Measurements from ENCODE around the gene MRPS18C. TPM values are rescaled to one million over a fixed set of nuclear protein-coding genes. Genes with fewer than 3 reads are reported as not detected.

MRPS18C gene
- total and polyA plus RNA-seq, 12 donors = 17.2 to 112 (median 49.9) TPM

- no peak overlapping the region for H3K4me3 ChIP-seq
- H3K4me1 ChIP-seq (replicated peaks in 1 of 2) = no peaks in the 10 kb centered on the region
- 93 to 96% (median 95%) methylated on average over 1 of the region's 1 CpG for WGBS, 4 donors
- no peaks in the 10 kb centered on the region for H3K9me3 ChIP-seq (replicated peaks in 1 of 3)
- TF ChIP-seq CTCF (IDR thresholded peaks at IDR 0.05) = no peak
- no peak for TF ChIP-seq POLR2A (IDR thresholded peaks at IDR 0.05)
- intact Hi-C loops (cut with DNase I) = no loop called here
- H3K36me3 ChIP-seq (replicated peaks in 1 of 2) = peaks cover 0 to 52% of the 10 kb centered on the region in 2 donors
- no peaks in the 10 kb centered on the region for H3K27me3 ChIP-seq
- DNase-seq = no peak
- H3K27ac ChIP-seq = no peak overlapping the region
Observed at GRCh38 chr4:83440148-83440814, 15.6 kb upstream of the MRPS18C start.

GRCh38 chr4:83440899-83441298 is 15.0 kb upstream of the MRPS18C start:
- TF ChIP-seq CTCF (IDR thresholded peaks at IDR 0.05) (no peak), POLR2A (IDR thresholded peaks at IDR 0.05) (no peak)
- Histone ChIP-seq H3K9me3 (replicated peaks in 1 of 3) (no peaks in the 10 kb centered on the region), H3K4me1 (replicated peaks in 1 of 2) (no peaks in the 10 kb centered on the region), H3K36me3 (replicated peaks in 1 of 2) (peaks cover 0 to 55% of the 10 kb centered on the region in 2 donors), H3K27me3 (no peaks in the 10 kb centered on the region), H3K4me3 (no peak overlapping the region), H3K27ac (no peak overlapping the region)
- no peak for DNase-seq
- whole genome bisulfite sequencing, 4 donors = 82 to 90% (median 88%) methylated on average over 3 of the region's 3 CpGs
- intact Hi-C loops (cut with DNase I) = no loop called here

GRCh38 chr4:83449009-83449408 is 6.8 kb upstream of the MRPS18C start:
- no peaks in the 10 kb centered on the region for H3K27me3 ChIP-seq
- no peak overlapping the region for H3K27ac ChIP-seq
- H3K36me3 ChIP-seq (replicated peaks in 1 of 2) = peaks cover 0 to 27% of the 10 kb centered on the region in 2 donors
- peaks cover 10 to 22% of the 10 kb centered on the region in 2 donors for H3K4me1 ChIP-seq (replicated peaks in 1 of 2)
- intact Hi-C loops (cut with DNase I) = no loop called here
- TF ChIP-seq CTCF (IDR thresholded peaks at IDR 0.05) = no peak
- TF ChIP-seq POLR2A (IDR thresholded peaks at IDR 0.05) = no peak
- no peak overlapping the region for H3K4me3 ChIP-seq
- 57 to 72% (median 68%) methylated on average over 2 of the region's 2 CpGs for WGBS, 4 donors
- no peaks in the 10 kb centered on the region for H3K9me3 ChIP-seq (replicated peaks in 1 of 3)
- no peak for DNase-seq

- peak overlapping the region; percentile 95 to 99 (median 99) for H3K27ac ChIP-seq
- intact Hi-C loops (cut with DNase I) = loop anchor here in 1 of 2 donors (10.0 kb wide), 1 partner anchor 90 kb away; no protein-coding TSS in a partner anchor
- peak overlapping the region; percentile 69 to 92 (median 88) for H3K4me3 ChIP-seq
- no peaks in the 10 kb centered on the region for H3K9me3 ChIP-seq (replicated peaks in 1 of 3)
- TF ChIP-seq CTCF (IDR thresholded peaks at IDR 0.05) = no peak
- TF ChIP-seq POLR2A (IDR thresholded peaks at IDR 0.05) = no peak
- peak in 2 of 7 donors; percentile 13 to 14 for DNase-seq
- WGBS, 4 donors = 13 to 19% (median 15%) methylated on average over 6 of the region's 6 CpGs
- H3K36me3 ChIP-seq (replicated peaks in 1 of 2) = peaks cover 0 to 25% of the 10 kb centered on the region in 2 donors
- H3K4me1 ChIP-seq (replicated peaks in 1 of 2) = peaks cover 26 to 49% of the 10 kb centered on the region in 2 donors
- no peaks in the 10 kb centered on the region for H3K27me3 ChIP-seq
Observed at GRCh38 chr4:83454686-83455085, 1.2 kb upstream of the MRPS18C start.
